ENCODE measurements around the gene IST1.

- TF ChIP-seq CTCF (IDR thresholded peaks at IDR 0.05; ENCODE audit: poor library complexity) (no peak), EZH2phosphoT487 (IDR thresholded peaks at IDR 0.05; ENCODE audit: low read depth, severe bottlenecking, unreplicated experiment) (no peak), EZH2 (IDR thresholded peaks at IDR 0.05; ENCODE audit: borderline replicate concordance) (no peak)
These were observed 30.0 kb upstream of the IST1 start for GRCh38 chr16:71865173-71865863.
